Ammon's horn (tissue), 1 donor: ENCODE measurements around the gene APOBEC3F.
"Not testable (repeated sequence)": the region's sequence is repeated elsewhere in the genome, so short reads cannot be mapped to it uniquely, and the experiment has no call there.

Experiments used
- DNase-seq: peaks from one replicate; pipeline ENCODE4 v3.0.0-alpha.2; 2016; ENCODE audit warnings: low spot score

The APOBEC3F gene

GRCh38 chr22:39027717-39028116 is 12.9 kb upstream of the APOBEC3F start:
- DNase-seq, result no peak

- no peak for DNase-seq
Measured at GRCh38 chr22:39028281-39028680, 12.4 kb upstream of the APOBEC3F start.

- DNase-seq, result no peak
Measured at GRCh38 chr22:39029227-39029626, 11.4 kb upstream of the APOBEC3F start.

GRCh38 chr22:39030705-39031104 is 10.0 kb upstream of the APOBEC3F start:
- DNase-seq, result no peak

GRCh38 chr22:39031434-39032295 is 9.0 kb upstream of the APOBEC3F start:
- DNase-seq, result not testable (repeated sequence)

GRCh38 chr22:39037071-39037470 is 3.6 kb upstream of the APOBEC3F start:
- not testable (repeated sequence) for DNase-seq

GRCh38 chr22:39039306-39040126 is 1.1 kb upstream of the APOBEC3F start:
- DNase-seq, result no peak

- DNase-seq, result not testable (repeated sequence)
Measured at GRCh38 chr22:39040155-39040537, 518 bp upstream of the APOBEC3F start.

- no peak for DNase-seq
Measured at GRCh38 chr22:39041908-39042307, 1.2 kb downstream of the APOBEC3F start.

GRCh38 chr22:39043063-39043462 is 2.4 kb downstream of the APOBEC3F start:
- DNase-seq, result not testable (repeated sequence)

- DNase-seq, result not testable (repeated sequence)
Measured at GRCh38 chr22:39045136-39045535, 4.5 kb downstream of the APOBEC3F start.

GRCh38 chr22:39049486-39049885 is 8.8 kb downstream of the APOBEC3F start:
- DNase-seq, result not testable (repeated sequence)

GRCh38 chr22:39051844-39052495 is 11.3 kb downstream of the APOBEC3F start:
- DNase-seq, result not testable (repeated sequence)

- DNase-seq, result no peak
Measured at GRCh38 chr22:39055658-39056057, 15.0 kb downstream of the APOBEC3F start.

- DNase-seq, result not testable (repeated sequence)
Measured at GRCh38 chr22:39061290-39061689, 20.6 kb downstream of the APOBEC3F start.

GRCh38 chr22:39061951-39062350 is 21.3 kb downstream of the APOBEC3F start:
- DNase-seq, result not testable (repeated sequence)

- not testable (repeated sequence) for DNase-seq
Measured at GRCh38 chr22:39063904-39064303, 23.2 kb downstream of the APOBEC3F start.

GRCh38 chr22:39066442-39067276 is 26.0 kb downstream of the APOBEC3F start:
- DNase-seq, result not testable (repeated sequence)

- no peak for DNase-seq
Measured at GRCh38 chr22:39068033-39068785, 27.5 kb downstream of the APOBEC3F start.

GRCh38 chr22:39070186-39070585 is 29.5 kb downstream of the APOBEC3F start:
- no peak for DNase-seq

- not testable (repeated sequence) for DNase-seq
Measured at GRCh38 chr22:39072581-39072981, 31.9 kb downstream of the APOBEC3F start.
